Stimulated activated CD8-positive, alpha-beta memory T cell treated with anti-CD3 and anti-CD28 coated beads, Interleukin-4, amount 100 ng/mL, for 48 hours (primary cell): Measurements from ENCODE around the gene PROCR.
"Not testable (repeated sequence)": the region's sequence is repeated elsewhere in the genome, so short reads cannot be mapped to it uniquely, and the experiment has no call there.

Source experiments
- DNase-seq: peaks from one replicate; pipeline ENCODE4 v3.0.0-alpha.2; 2020

PROCR gene

DNA sequence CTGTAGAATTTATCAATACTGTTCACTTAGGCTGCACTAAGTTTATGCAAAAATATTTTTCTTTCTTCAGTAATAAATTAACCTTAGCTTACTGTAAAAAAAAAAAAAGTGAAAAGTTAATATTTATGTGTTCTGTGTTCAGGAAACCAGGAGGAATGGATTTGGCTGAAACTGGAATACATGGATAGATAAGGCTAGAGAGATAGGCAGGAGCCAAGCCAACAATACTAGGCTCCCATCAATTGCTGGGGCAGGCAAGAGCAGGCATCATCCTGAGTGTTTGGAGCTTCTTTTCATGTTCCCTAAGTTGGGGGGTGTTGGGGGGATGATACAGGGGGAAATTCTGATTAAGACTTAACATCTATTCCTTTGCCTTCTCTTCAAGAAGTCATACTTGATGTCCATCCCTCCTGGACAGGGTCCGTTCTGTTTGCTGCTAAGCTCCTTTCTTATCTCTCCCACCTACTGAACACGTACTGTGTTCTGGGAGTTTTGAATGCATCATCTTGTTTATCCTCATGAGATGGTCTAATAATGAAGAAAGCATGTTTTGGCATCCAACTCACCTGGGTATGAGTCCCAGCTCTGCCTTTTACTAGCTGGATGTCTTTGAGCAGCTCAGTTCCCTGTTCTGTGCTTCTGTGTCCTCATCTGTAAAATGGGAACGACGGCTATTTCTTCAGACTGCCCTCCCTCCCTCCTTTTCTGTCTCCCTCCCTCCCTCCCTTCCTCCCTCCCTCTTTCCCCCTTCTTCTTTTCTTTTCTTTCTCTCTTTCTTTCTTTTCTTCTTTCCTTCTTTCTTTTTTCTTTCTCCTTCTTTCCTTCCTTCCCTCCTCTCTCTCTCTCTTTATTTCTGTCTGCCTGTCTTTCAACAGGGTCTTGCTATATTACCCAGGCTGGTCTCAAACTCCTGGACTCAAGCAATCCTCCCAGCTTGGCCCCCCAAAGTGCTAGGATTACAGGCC, 6.4 kb upstream of the PROCR start:
- no peak for DNase-seq

DNA sequence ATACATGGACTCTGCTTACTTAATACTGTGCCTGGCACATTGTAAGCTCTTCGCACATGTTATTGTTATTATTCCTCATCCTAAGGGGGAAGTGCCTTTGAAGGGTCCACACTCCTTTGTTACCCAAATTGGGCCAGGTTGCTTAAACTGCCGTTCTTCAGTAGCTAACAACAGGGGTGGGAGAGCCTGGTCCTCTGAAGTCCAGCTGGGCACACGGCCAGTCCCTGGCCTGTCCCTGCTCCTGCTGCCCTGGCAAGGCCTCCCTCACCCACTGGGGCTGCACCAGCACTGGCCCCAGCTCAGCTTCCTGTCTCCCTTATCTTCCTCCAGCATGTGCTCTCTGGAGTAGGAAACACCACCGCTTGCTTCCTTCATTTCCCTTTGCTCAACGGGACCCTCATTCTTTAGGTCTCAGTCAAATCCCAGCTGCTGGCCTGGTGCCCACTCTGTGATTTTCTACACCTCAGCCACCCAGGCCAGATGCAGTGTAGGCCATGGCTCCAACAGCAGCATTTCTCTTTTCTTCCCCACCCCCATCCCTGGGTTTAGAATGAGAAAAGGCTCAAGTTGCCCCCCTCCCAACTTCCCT, 5.5 kb upstream of the PROCR start:
- DNase-seq, result no peak

DNA sequence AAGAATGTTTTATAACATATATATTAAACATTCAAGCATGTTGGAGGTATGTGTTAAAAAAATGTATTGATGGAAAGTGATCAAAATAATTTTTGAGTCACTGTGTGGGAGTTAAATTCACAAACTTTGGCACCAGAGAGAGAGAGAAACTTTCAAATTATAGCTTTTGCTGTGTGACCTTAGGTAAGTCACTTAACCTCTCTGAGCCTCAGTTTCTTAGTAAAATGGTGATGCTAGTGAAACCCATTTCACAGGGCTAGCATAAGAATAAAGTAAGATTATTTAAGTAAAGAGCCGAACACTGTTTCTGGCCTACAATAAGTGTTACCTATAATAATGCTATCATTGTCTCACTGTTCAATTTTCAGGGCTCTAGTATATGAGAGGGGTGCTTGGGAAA, 4.1 kb upstream of the PROCR start:
- no peak for DNase-seq

DNA sequence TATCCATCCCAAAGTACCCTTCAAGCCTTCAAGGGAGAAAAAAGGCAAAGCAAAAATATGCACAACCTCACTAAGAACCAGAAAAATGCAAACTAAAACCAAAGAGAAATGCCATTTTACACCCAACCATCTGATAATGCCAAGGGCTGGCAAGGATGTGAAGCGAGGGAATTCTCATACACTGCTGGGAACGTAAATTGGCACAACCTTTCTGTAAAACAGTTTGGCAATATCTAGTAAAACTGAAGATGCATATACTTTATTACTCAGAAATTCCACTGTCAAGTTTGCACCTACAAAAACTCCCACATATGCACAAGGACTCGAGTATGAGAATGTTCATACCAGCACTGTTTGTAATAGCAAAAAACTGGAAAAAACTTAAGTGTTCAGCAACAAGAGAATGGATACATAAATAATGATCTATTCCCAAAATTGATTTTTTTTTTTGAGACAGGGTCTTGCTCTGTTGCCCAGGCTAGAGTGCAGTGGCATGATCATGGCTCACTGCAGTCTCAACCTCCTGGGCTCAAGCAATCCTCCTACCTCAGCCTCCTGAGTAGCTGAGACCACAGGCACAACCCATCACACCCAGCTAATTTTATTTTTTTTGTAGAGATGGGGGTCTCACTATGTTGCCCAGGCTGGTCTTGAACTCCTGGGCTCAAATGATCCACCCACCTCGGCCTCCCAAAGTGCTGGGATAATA, 3.0 kb upstream of the PROCR start:
- not testable (repeated sequence) for DNase-seq

DNA sequence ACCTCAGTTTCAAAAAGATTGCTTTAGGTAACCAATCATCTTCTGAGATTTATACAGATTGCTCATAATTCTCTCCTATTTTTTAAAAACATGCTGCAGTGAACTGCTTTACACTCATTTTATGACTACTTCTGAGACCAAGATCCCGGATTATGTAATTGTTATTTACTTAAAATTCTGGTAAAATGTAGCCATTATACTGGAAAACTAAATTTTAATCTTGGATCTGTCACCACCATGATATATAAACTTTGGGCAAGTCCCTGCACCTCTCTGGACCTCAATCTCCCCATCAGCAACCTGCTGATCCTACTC, 477 bp upstream of the PROCR start:
- DNase-seq, result no peak

DNA sequence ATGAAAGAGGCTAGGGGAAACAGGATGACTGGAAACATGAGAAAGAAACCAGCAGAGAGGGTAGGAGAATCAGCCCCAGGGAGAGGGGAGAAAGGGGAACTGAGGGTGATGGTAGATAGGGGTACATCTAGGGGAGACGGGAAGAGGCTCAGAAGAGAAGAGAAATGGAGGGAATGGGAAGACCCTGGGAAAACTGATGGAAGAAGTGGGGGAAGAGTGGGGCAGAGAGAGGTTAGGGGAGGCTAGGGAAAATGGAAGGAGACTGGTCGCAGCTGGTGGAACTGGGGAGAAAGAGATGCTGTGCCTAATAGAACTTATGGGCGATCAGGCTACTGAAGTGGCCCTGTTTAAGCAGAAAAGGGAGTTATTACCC, 548 bp downstream of the PROCR start:
- DNase-seq, result no peak

DNA sequence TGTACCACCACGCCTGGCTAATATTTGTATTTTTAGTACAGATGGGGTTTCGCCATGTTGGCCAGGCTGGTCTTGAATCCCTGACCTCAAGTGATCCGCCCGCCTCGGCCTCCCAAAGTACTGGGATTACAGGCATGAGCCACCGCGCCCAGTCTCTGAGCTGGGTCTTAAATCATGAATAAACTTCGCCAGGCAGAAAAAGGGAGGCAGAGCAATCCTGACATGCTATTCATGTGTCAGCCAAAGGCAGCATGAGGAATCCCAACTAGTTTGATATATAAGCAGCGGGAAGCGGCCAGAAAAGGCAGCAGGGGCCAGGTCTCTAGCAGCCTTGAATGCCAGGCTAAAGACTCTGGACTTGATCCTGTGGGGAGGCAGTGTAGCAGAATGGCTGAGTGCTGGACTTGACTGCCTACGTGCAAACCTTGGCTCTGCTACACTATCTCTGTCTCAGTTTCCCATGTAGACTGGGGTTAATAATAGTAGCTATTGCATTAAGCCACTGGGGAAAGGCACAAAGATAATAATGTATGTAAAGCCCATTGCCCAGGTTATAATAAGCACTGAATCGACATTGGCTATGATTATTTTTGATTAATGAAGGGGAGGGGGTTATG, 1.8 kb downstream of the PROCR start:
- no peak for DNase-seq

DNA sequence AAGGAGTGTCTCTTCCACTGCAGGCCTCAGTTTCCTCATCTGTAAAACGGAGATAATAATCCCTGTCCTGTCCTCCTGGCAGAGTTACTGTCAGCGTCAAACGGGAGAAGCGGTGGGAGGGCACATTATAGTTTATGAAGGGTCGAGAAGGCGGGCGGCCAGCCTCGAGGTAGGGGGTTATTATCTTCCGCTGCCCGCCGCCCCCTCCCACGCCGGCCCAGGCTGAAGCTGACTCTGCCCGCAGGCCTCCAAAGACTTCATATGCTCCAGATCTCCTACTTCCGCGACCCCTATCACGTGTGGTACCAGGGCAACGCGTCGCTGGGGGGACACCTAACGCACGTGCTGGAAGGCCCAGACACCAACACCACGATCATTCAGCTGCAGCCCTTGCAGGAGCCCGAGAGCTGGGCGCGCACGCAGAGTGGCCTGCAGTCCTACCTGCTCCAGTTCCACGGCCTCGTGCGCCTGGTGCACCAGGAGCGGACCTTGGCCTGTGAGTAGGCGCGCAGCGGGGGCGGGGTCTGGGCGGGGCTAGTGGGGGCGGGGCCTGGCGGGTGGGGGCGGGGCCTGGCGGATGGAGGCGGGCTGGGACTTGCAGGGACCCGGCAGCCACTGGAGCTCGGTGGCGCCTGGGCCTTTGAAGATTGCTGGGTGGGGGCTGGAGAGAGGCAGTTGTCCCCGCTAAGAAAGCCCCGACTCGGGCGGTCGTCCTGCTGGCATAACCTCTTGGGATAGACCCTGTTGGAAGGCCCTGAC, 2.8 kb downstream of the PROCR start:
- no peak for DNase-seq

DNA sequence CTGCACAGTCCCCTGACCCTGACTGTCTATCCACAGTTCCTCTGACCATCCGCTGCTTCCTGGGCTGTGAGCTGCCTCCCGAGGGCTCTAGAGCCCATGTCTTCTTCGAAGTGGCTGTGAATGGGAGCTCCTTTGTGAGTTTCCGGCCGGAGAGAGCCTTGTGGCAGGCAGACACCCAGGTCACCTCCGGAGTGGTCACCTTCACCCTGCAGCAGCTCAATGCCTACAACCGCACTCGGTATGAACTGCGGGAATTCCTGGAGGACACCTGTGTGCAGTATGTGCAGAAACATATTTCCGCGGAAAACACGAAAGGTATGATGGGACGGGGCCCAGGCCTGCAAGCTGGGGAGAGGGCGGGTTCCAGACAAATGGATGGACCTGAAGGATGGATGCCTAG, 4.3 kb downstream of the PROCR start:
- DNase-seq, result no peak

DNA sequence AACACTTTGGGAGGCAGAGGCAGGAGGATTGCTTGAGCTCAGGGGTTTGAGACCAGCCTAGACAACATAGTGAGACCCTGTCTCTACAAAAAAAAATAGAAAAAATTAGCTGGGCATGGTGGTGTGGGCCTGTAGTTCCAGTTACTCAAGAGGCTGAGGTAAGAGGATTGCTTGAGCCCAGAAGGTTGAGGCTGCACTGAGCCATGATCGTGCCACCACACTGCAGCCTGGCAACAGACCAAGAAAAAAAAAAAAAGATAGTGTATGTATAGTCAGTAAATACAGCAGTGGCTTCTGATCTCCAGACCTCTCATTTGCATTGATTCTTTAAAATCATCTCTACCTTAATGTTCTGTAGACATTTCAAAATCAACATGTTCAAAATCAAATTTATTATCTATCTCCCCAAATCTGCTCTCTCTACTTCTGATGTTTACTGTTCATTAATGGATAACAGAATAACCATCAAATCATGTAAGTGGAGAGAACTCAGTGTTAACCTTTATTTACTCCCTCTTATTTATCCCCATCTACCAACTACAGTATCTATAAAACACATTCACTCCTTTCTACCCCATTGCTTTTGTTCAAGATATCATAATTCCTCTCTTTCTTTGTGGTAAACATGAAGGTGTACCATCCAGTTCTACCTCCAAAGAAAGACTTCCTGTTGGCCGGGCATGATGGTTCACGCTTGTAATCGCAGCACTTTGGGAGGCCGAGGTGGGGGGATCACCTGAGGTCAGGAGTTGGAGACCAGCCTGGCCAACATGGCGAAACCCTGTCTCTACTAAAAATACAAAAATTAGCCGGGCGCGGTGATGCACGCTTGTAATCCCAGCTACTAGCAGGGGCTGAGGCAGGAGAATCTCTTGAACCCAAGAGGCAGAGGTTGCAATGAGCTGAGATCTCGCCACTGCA, 7.7 kb downstream of the PROCR start:
- no peak for DNase-seq

DNA sequence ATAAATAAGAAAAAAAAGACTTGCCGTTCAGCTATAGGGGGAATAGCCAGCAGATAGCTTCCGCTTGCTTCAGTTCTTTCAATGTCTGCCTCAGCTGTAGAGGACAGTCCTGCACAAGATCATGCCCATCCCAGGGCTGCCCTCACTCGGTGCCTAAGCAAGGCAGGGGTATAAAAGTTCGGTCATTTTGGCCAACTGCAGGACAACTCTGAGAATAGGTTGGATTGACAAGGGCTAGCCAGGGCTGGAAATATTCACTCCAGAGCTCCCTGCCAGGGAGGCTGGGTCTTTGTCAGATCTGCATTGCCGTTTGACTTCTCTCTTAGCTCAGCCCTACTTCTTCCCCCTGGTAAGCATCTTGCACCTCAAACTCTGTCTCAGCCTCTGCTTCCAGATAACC, 8.4 kb downstream of the PROCR start:
- DNase-seq, result no peak

DNA sequence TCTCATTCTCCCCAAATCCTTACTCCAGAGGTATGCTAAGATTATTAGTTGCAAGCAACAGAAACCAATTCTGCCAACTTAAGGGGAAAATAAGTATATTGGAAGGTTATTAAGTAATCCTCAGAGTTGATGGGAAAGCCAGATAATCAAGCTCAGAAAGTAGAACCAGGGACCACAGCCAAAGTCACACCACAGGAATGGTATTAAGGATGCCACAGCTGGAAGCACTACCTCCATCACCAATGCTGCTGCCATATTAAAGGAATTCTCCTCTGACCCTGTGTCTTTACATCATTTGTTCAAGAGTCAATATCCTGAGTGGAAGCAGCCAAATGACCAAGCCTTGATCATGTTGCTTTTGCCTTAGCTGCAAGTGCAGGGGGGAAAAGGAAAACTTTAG, 9.9 kb downstream of the PROCR start:
- DNase-seq, result no peak

DNA sequence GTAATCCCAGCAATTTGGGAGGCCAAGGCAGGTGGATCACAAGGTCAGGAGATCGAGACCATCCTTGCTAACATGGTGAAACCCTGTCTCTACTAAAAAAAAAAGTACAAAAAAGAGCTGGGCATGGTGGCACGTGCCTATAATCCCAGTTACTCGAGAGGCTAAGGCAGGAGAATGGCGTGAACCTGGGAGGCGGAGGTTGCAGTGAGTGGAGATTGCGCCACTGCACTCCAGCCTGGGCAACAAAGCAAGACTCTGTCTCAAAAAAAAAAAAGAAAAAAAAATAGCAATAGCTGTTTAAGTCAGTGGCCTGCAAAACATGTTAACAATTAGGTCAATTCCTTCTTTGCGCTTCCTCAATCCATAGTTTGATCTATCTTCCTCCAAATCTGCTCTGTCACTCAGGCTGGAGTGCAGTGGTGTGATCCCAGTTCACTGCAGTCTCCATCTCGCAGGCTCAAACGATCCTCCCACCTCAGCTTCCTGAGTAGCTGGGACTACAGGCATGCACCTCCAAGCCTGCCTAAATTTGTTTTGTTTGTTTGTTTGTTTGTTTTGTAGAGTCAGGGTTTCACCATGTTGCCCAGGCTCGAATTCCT, 14.9 kb downstream of the PROCR start:
- not testable (repeated sequence) for DNase-seq

DNA sequence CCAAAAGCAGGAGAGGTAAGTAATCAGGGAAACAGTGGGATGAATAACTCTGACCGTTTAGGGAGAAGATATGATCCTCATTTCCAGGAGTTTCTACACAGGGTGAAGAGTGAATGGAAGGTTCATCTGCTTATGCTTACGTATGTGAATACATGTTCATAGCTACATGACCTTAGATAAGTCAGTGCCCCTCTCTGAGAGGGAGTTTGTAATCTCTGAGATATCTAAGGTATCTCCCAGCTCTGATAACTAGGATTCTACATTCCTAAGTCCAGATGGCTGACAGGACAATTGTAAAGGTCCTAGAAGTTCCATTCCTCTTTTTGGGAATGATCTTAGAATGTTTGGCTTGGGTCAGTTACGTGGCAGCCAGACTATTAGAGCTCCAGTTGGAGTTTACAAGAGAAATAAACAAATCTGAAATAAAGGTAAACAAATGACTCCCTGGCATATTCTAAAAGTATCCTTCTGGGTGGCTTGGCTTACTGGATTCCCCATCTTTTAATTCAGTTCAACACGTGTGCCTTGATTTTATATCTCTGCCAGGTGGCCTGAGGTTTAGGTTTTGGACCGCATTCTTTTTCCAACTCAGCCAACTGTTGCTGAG, 15.8 kb downstream of the PROCR start:
- DNase-seq, result no peak

DNA sequence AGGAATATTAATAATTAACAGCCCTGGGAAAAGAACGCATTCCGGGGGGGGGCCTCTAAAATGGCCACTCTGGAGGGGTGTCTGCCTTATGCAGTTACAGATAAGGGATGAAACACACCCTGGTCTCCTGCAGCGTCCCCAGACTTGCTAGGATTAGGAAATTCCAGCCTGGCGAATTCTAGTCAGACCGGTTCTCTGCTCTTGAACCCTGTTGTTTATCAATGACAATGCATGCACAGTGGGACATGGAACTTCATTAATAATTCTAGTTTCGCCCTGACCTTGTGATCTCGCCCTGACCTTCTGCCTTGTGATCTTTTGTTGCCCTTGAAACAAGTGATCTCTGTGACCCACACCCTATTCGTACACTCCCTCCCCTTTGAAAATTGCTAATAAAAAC, 17.4 kb downstream of the PROCR start:
- DNase-seq, result not testable (repeated sequence)

DNA sequence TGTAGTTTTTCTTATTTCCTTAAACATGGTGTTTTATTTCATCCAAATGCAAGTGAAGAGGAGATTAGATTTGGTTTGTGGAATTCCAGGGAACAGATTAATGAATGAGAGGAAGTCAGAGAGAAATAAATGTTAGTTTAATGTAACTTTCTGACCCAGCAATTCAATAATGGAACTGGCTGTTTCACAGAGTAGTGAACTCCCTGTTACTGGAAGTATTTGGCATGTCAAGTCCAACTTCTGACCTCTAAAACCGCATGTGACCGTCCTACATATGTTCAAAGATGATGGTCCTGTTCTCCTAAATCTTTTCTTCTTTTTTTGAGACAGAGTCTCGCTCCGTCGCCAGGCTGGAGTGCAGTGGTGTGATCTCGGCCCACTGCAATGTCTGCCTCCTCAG, 18.7 kb downstream of the PROCR start:
- no peak for DNase-seq

DNA sequence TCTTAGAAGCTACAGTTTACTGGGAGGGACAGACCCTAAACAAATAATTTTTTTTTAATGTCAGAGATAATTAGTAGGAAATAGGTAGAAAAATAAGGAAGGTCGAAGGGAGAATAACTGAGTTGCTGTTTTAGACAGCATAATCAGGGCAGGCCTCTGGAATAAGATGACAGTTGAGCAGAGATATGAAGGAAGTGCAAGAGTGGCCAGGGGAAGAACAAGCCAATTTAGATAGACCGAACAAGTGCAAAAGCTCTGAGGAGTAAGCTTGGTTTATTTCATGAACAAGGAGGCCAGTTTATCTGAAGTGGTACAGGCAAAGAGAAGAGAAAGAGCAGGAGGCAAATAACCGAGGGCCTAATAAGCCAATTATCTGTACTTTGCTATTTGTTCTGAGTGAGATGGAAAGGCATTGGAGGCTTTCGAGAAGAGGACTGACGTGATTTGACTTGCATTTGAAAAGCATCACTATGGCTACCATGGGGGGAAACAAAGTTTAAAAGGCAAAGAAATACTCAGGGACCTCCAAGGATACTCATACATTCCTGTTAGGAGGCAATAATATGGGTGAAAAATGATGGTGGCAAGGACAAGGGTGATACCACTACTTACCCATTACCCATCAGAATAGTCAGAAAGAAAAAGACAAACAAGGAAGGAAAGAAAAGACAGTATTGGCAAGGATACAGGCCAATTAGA, 19.7 kb downstream of the PROCR start:
- DNase-seq, result no peak

DNA sequence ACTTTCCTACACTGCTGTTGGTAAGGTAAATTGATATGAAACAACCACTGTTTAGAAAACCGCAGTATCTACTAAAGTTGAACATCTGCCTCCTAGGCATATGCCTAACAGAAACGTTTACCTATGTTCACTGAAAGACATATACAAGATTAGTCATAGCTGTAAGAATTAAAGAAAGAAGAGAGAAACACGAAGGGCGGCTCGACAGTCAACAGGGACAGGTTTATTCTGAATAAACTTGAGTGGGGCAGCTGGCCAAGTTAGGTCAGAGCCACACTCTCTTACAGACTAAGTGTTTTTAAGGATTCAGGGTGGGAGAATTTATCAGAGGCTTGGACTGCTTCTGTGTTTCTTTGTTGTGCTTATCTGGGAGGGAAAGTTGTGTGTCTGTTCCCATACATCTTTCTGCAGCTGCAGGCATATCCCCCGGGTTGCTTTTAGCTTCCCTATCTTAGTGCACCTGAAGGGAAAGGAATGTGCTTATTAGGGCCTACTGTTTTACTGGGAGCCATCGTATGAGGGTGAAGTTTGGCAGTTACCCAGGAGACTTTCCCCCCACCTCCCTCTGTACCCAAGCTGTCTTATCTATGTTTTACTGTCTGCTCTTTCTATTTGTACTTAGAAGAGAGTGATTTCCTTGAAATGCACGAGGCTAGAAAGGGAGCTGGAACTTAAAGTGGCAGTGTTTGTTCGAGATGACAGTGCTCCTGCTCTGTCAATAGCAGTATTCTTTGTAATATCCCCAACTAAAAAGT, 20.4 kb downstream of the PROCR start:
- no peak for DNase-seq

DNA sequence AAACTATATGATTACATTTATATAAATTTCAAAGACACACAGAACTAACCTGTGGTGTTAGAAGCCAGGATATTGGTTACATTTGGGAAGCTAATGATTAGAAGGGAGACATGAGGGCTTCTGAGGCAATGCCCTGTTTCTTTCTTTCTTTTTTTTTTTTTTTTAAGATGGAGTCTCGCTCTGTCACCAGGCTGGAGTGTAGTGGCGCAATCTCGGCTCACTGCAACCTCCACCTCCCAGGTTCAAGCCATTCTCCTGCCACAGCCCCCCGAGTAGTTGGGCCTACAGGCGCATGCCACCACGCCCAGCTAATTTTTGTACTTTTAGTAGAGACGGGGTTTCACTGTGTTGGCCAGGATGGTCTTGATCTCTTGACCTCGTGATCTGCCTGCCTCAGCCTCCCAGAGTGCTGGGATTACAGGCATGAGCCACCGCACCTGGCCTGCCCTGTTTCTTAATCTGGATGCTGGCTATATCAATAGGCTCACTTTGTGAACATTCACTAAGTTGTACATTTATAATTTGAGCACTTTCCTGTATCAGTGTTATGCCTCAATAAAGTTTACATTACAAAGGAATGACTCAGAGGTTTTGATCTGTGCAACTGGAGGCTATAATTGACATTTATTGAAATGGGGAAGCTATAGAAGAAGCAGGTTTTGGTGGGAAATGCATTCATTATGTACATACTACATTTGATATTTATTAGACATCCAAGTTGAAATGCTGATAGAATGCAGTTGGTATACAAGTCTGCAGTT, 21.3 kb downstream of the PROCR start:
- DNase-seq, result not testable (repeated sequence)
